Ishikawa (cell line): Measurements from ENCODE around the gene MIA2.

Experiments
- CREB1 ChIP-seq: IDR thresholded peaks from 2 replicates; pipeline ENCODE4 v1.6.1; 2012; ENCODE audit warnings: low read depth
- EGR1 ChIP-seq: IDR thresholded peaks from 2 replicates; pipeline ENCODE4 v1.6.1; 2012
- EP300 ChIP-seq: IDR thresholded peaks from 2 replicates; pipeline ENCODE4 v1.6.1; 2012; ENCODE audit warnings: borderline replicate concordance
- FOXM1 ChIP-seq: IDR thresholded peaks from 2 replicates; pipeline ENCODE4 v1.6.1; 2012; ENCODE audit warnings: low read depth, borderline replicate concordance
- MAX ChIP-seq: IDR thresholded peaks from 2 replicates; pipeline ENCODE4 v1.6.1; 2012
- NFIC ChIP-seq: IDR thresholded peaks from 2 replicates; pipeline ENCODE4 v1.6.1; 2012
- RAD21 ChIP-seq: IDR thresholded peaks from 2 replicates; pipeline ENCODE4 v1.6.1; 2012; ENCODE audit warnings: low read depth
- TAF1 ChIP-seq: IDR thresholded peaks from 2 replicates; pipeline ENCODE4 v1.6.1; 2012; ENCODE audit warnings: low read depth, mild to moderate bottlenecking
- TCF12 ChIP-seq: IDR thresholded peaks from 2 replicates; pipeline ENCODE4 v1.6.1; 2012; ENCODE audit warnings: low read depth
- TEAD4 ChIP-seq: IDR thresholded peaks from 2 replicates; pipeline ENCODE4 v1.6.1; 2012
- USF1 ChIP-seq: IDR thresholded peaks from 2 replicates; pipeline ENCODE4 v1.6.1; 2012
- YY1 ChIP-seq: IDR thresholded peaks from 2 replicates; pipeline ENCODE4 v1.6.1; 2012; ENCODE audit warnings: low read depth

- no peak for TF ChIP-seq YY1
- no peak for TF ChIP-seq RAD21
- no peak for TF ChIP-seq FOXM1
- TF ChIP-seq NFIC: 0 out of 2 replicates have a peak, but pooled peaks have one; percentile 7
- no peak for TF ChIP-seq TCF12
- TF ChIP-seq EGR1: no peak
- no peak for TF ChIP-seq MAX
- no peak for TF ChIP-seq TEAD4
- TF ChIP-seq EP300: no peak
- TF ChIP-seq USF1: no peak
- no peak for TF ChIP-seq CREB1
- no peak for TF ChIP-seq TAF1
Observed at GRCh38 chr14:39184628-39185255, 49.0 kb upstream of the MIA2 start.
